ENCODE measurements around the gene LAMC2. TPM values are rescaled to one million over a fixed set of nuclear protein-coding genes. Genes with fewer than 3 reads are reported as not detected.

LAMC2 gene
- total RNA-seq, 1 donor from 2014 or later = 42.2 TPM

GRCh38 chr1:183236158-183236725 is 50.2 kb downstream of the LAMC2 start:
- no peaks in the 10 kb centered on the region for H3K27me3 ChIP-seq
- no peaks in the 10 kb centered on the region for H3K9me3 ChIP-seq
- H3K4me3 ChIP-seq = no peak overlapping the region
- no peak for ATAC-seq
- no peak overlapping the region for H3K27ac ChIP-seq
- DNase-seq = no peak
- peaks cover 22% of the 10 kb centered on the region for H3K4me1 ChIP-seq
- intact Hi-C loops (cut with DNase I) = no loop called here
- no peak for TF ChIP-seq CTCF (IDR thresholded peaks at IDR 0.05)
- no peaks in the 10 kb centered on the region for H3K36me3 ChIP-seq

GRCh38 chr1:183237046-183237445 is 51.0 kb downstream of the LAMC2 start:
- Histone ChIP-seq H3K4me1 (peaks cover 22% of the 10 kb centered on the region), H3K27ac (no peak overlapping the region), H3K9me3 (no peaks in the 10 kb centered on the region), H3K36me3 (no peaks in the 10 kb centered on the region), H3K27me3 (no peaks in the 10 kb centered on the region), H3K4me3 (no peak overlapping the region)
- no peak for TF ChIP-seq CTCF (IDR thresholded peaks at IDR 0.05)
- ATAC-seq (no peak), DNase-seq (no peak)
- intact Hi-C loops (cut with DNase I) = no loop called here

GRCh38 chr1:183238071-183238470 is 52.0 kb downstream of the LAMC2 start:
- no peak overlapping the region for H3K4me3 ChIP-seq
- no peak for DNase-seq
- no peaks in the 10 kb centered on the region for H3K9me3 ChIP-seq
- ATAC-seq = no peak
- H3K4me1 ChIP-seq = peaks cover 25% of the 10 kb centered on the region
- H3K27ac ChIP-seq = peak overlapping the region; percentile 44
- no peaks in the 10 kb centered on the region for H3K36me3 ChIP-seq
- no peaks in the 10 kb centered on the region for H3K27me3 ChIP-seq
- TF ChIP-seq CTCF (IDR thresholded peaks at IDR 0.05) = no peak
- intact Hi-C loops (cut with DNase I) = no loop called here

GRCh38 chr1:183239220-183239742 is 53.2 kb downstream of the LAMC2 start:
- H3K36me3 ChIP-seq = no peaks in the 10 kb centered on the region
- no peak for TF ChIP-seq CTCF (IDR thresholded peaks at IDR 0.05)
- intact Hi-C loops (cut with DNase I) = no loop called here
- H3K9me3 ChIP-seq = no peaks in the 10 kb centered on the region
- peak overlapping the region; percentile 42 for H3K27ac ChIP-seq
- peaks cover 31% of the 10 kb centered on the region for H3K4me1 ChIP-seq
- no peaks in the 10 kb centered on the region for H3K27me3 ChIP-seq
- ATAC-seq = no peak
- no peak for DNase-seq
- H3K4me3 ChIP-seq = no peak overlapping the region

- no peak overlapping the region for H3K4me3 ChIP-seq
- no peak for TF ChIP-seq CTCF (IDR thresholded peaks at IDR 0.05)
- no peaks in the 10 kb centered on the region for H3K9me3 ChIP-seq
- no peaks in the 10 kb centered on the region for H3K36me3 ChIP-seq
- DNase-seq (no peak), ATAC-seq (no peak)
- H3K4me1 ChIP-seq = peaks cover 35% of the 10 kb centered on the region
- no peaks in the 10 kb centered on the region for H3K27me3 ChIP-seq
- intact Hi-C loops (cut with DNase I) = no loop called here
- H3K27ac ChIP-seq = peak overlapping the region; percentile 42
Observed at GRCh38 chr1:183239793-183240525, 53.9 kb downstream of the LAMC2 start.
